GM12878 (cell line): ENCODE results near the gene KIF5A. TPM values are rescaled to one million over a fixed set of nuclear protein-coding genes. Genes with fewer than 3 reads are reported as not detected.
A peak's percentile ranks its signal among the peaks of the same experiment; 100 is the strongest.

ENCODE experiments used
- ATAC-seq: fragments of 200-7000 bp; cut with Tn5 transposase; 3 replicates; pipeline ENCODE4 v1.9.1; 2020; ENCODE audit warnings: mild to moderate bottlenecking, moderate library complexity
- BruUV-seq: library from RNA; stranded (reverse); fragments of 400-500 nt; replicated peaks from 2 replicates; lab custom pipeline; 2021; lab: Mats Ljungman, UMichigan
- CTCF ChIA-PET: fragments of 300-600 bp; sonication (Branson Sonifier 250); formaldehyde crosslinking; extraction: SDS; loops from one replicate; lab custom pipeline; 2021; ENCODE audit warnings: inconsistent platforms; lab: Yijun Ruan, JAX
- POLR2A ChIA-PET: fragments of 350-600 bp; formaldehyde crosslinking; extraction: SDS; loops from one replicate; lab custom pipeline; 2021; ENCODE audit warnings: inconsistent platforms; lab: Charles Lee
- RAD21 ChIA-PET: fragments of 300-600 bp; sonication (Branson Sonifier 250); formaldehyde crosslinking; loops from one replicate; lab custom pipeline; 2023; ENCODE audit warnings: antibody characterized with exemption; ENCODE audit not compliant: unreplicated experiment; lab: Charles Lee
- SMC1A ChIA-PET: fragments of 300-600 bp; sonication (Branson Sonifier 250); formaldehyde crosslinking; loops from one replicate; lab custom pipeline; 2023; ENCODE audit not compliant: unreplicated experiment, uncharacterized antibody; lab: Charles Lee
- DNase-seq: peaks from one replicate; pipeline ENCODE4 v3.0.0-alpha.2; 2011; ENCODE audit warnings: low read depth, low spot score
- FAIRE-seq: peaks from 3 replicates; lab custom pipeline; 2011; peaks lifted over from hg19 to GRCh38; lab: Jason Lieb, UNC
- H2AFZ ChIP-seq: 2 replicates; pipeline ENCODE4 v1.6.0; 2011; ENCODE audit warnings: low read depth, low read length, control low read depth; ENCODE audit not compliant: control insufficient read depth
- H3K27ac ChIP-seq: 2 replicates; pipeline ENCODE4 v1.5.1; 2011; ENCODE audit warnings: control low read depth; ENCODE audit not compliant: control insufficient read depth, insufficient read depth
- H3K27me3 ChIP-seq, 2 experiments: replicated peaks in 1 of 2; 2 replicates each; pipeline versions ENCODE4 v1.6.0 to v1.6.1; 2011; ENCODE audit warnings: low read length in 1 of 2; ENCODE audit not compliant: control insufficient read depth in 2 of 2, insufficient read depth in 2 of 2
- H3K36me3 ChIP-seq, 2 experiments: 2 replicates each; pipeline ENCODE4 v1.5.1; 2011; ENCODE audit warnings: low read length in 1 of 2; ENCODE audit not compliant: control insufficient read depth in 2 of 2, insufficient read depth in 2 of 2
- H3K4me1 ChIP-seq: 2 replicates; pipeline ENCODE4 v1.6.1; 2011; ENCODE audit warnings: mild to moderate bottlenecking, low read length, moderate library complexity, mixed read lengths; ENCODE audit not compliant: control insufficient read depth, insufficient read depth
- H3K4me2 ChIP-seq: 2 replicates; pipeline ENCODE4 v1.6.0; 2011; ENCODE audit warnings: control low read depth; ENCODE audit not compliant: control insufficient read depth, insufficient read depth
- H3K4me3 ChIP-seq: fragments of 200-600 bp; sonication (generic); 2 replicates; pipeline ENCODE4 v1.5.1; 2016
- H3K79me2 ChIP-seq: 2 replicates; pipeline ENCODE4 v1.6.0; 2011; ENCODE audit warnings: low read length; ENCODE audit not compliant: control insufficient read depth, insufficient read depth
- H3K9ac ChIP-seq: 2 replicates; pipeline ENCODE4 v1.8.0; 2011; ENCODE audit warnings: low read length, control low read depth, mixed read lengths; ENCODE audit not compliant: control insufficient read depth, insufficient read depth
- H3K9me3 ChIP-seq: replicated peaks from 3 replicates; pipeline ENCODE4 v1.5.1; 2011; ENCODE audit warnings: mild to moderate bottlenecking, low read length; ENCODE audit not compliant: control insufficient read depth, insufficient read depth
- H4K20me1 ChIP-seq: 2 replicates; pipeline ENCODE4 v1.6.0; 2011; ENCODE audit not compliant: control insufficient read depth, insufficient read depth
- BMI1 ChIP-seq: fragments of 450-650 bp; IDR thresholded peaks from 2 replicates; pipeline ENCODE4 v1.6.1; 2016; ENCODE audit warnings: mild to moderate bottlenecking, moderate library complexity, borderline replicate concordance
- BRCA1 ChIP-seq: IDR thresholded peaks from 2 replicates; pipeline ENCODE4 v1.6.1; 2011; ENCODE audit warnings: low read depth, low read length, improper control_type of control experiment
- ETV6 ChIP-seq, 2 experiments: fragments of 450-650 bp in 1 of 2; IDR thresholded peaks in 1 of 2; conservative IDR thresholded peaks in 1 of 2; 2 replicates each; pipeline ENCODE4 v1.6.1; 2014; ENCODE audit warnings: antibody characterized with exemption in 1 of 2, borderline replicate concordance in 1 of 2, low read depth in 1 of 2, mild to moderate bottlenecking in 1 of 2, moderate library complexity in 1 of 2
- KLF5 ChIP-seq: fragments of 450-650 bp; IDR thresholded peaks from 2 replicates; pipeline ENCODE4 v1.6.1; 2014; ENCODE audit warnings: mild to moderate bottlenecking; ENCODE audit not compliant: partially characterized antibody
- MTA2 ChIP-seq: fragments of 450-650 bp; IDR thresholded peaks from 2 replicates; pipeline ENCODE4 v1.6.1; 2016; ENCODE audit warnings: low read depth, mild to moderate bottlenecking, moderate library complexity
- NR2C1 ChIP-seq: fragments of 450-650 bp; IDR thresholded peaks from 2 replicates; pipeline ENCODE4 v1.6.1; 2017; ENCODE audit warnings: antibody characterized with exemption, mild to moderate bottlenecking, moderate library complexity
- TCF3 ChIP-seq: IDR thresholded peaks from 2 replicates; pipeline ENCODE4 v1.6.1; 2012; ENCODE audit warnings: low read depth, mild to moderate bottlenecking, low read length, borderline replicate concordance; ENCODE audit not compliant: insufficient read depth
- WGBS: methylation state at CpG from one replicate; pipeline ENCODE4 v1.1.6; 2016; ENCODE audit warnings: low lambda C conversion rate; ENCODE audit not compliant: insufficient replicate concordance, insufficient coverage; ENCODE audit errors: missing lambda C conversion rate; 5-methylcytosine and 5-hydroxymethylcytosine counted together
- in situ Hi-C: fragments of 300-500 bp; cut with MboI; formaldehyde crosslinking; loops from 9 replicates; pipeline ENCODE4 v1.14.3; 2018; ENCODE audit warnings: mixed read lengths
- intact Hi-C: fragments of 100-400 bp; cut with micrococcal nuclease; formaldehyde crosslinking; loops from one replicate; pipeline ENCODE4 v1.14.2; 2022; ENCODE audit not compliant: unreplicated experiment
- polyA plus RNA-seq, 11 experiments: library from polyadenylated mRNA; depleted of rRNA in 4 of 11; unstranded in 6 of 11; stranded (reverse) in 5 of 11; fragments of >200 nt; fragmentation: Nextera tagmentation in 4 of 11; fragmentation: Illumina TruSeq in 1 of 11; extraction: Ambion mirVana in 4 of 11; extraction: Trizol in 1 of 11; gene quantifications; 1 replicate in 1 of 11; 2 replicates in 10 of 11; pipeline versions ENCODE4 v1.2.1 to v1.2.3, GENCODE V29; 2011 to 2016; ENCODE audit warnings: inconsistent platforms in 2 of 11, missing spikeins in 2 of 11, low read depth in 1 of 11
- total RNA-seq, 4 experiments: library from RNA; depleted of rRNA in 3 of 4; stranded (reverse); fragments of >200 nt in 3 of 4; fragmentation: Illumina TruSeq in 1 of 4; extraction: Trizol in 1 of 4; gene quantifications; 2 replicates each; pipeline versions ENCODE4 v1.2.1 to v1.2.3, GENCODE V29; 2013 to 2021

KIF5A gene
- total and polyA plus RNA-seq, 10 of the 15 experiments (the other 5 are each of a cell fraction or from before 2014, with no cell fraction given), result 0.35 to 2.9 (median 0.97) TPM

GRCh38 chr12:57524814-57525614 lies 24.8 kb upstream of the KIF5A start:
- Histone ChIP-seq H3K4me2 (peak overlapping the region; percentile 96), H3K9me3 (no peaks in the 10 kb centered on the region), H3K27ac (no peak overlapping the region), H3K27me3 (no peaks in the 10 kb centered on the region), H3K4me1 (peaks cover 29% of the 10 kb centered on the region), H4K20me1 (no peaks in the 10 kb centered on the region), H2AFZ (no peak overlapping the region), H3K36me3 (peaks cover 15 to 18% of the 10 kb centered on the region in 2 experiments), H3K4me3 (0 out of 2 replicates have a peak overlapping the region, but pooled peaks have one; percentile 99), H3K79me2 (peaks cover 26% of the 10 kb centered on the region), H3K9ac (no peak overlapping the region)
- FAIRE-seq (no peak), ATAC-seq (no peak), DNase-seq (no peak)
- 0 out of 2 replicates have a peak, but pooled peaks have one; percentile 45 for TF ChIP-seq BMI1
- no peak for TF ChIP-seq ETV6 (conservative IDR thresholded peaks at IDR 0.05 in 1 of 2, IDR thresholded peaks at IDR 0.05 in 1 of 2; ENCODE audit: borderline replicate concordance in 1 of 2, low read depth in 1 of 2)
- no peak for TF ChIP-seq BRCA1
- no peak for TF ChIP-seq KLF5
- TF ChIP-seq MTA2, result no peak
- TF ChIP-seq TCF3, result no peak
- TF ChIP-seq NR2C1, result 0 out of 2 replicates have a peak, but pooled peaks have one; percentile 31
- 77% methylated on average over 11 of the region's 11 CpGs for WGBS
- no TSS peak for BruUV-seq
- CTCF ChIA-PET, result interaction anchor here (0.6 to 2.6 kb wide), 9 partner anchors 9 to 407 kb away, joined by 3 to 16 read pairs (median 4); partner anchors contain the start of genes B4GALNT1 and GLI1
- intact Hi-C loops, result loop anchor here (5.0 kb wide), 2 partner anchors 48 to 63 kb away; partner anchors contain the start of gene ARHGAP9
- RAD21 ChIA-PET, result interaction anchor here (1.2 to 2.1 kb wide), 6 partner anchors 22 to 66 kb away, joined by 3 to 11 read pairs (median 4); partner anchors contain the start of genes DCTN2 and GLI1
- in situ Hi-C loops, result no loop called here
- SMC1A ChIA-PET, result interaction anchor here (0.6 to 1.9 kb wide), 5 partner anchors 8 to 70 kb away, joined by 3 to 9 read pairs (median 3); partner anchors contain the start of gene INHBE
- POLR2A ChIA-PET, result interaction anchor here (0.6 to 2.2 kb wide), 7 partner anchors 21 to 249 kb away, joined by 3 to 11 read pairs (median 5); partner anchors contain the start of genes DCTN2 and MARS1
